Mammary epithelial cell (primary cell): ENCODE results near the gene OR6B3.

Experiments used
- CTCF ChIP-seq, 2 donors: IDR thresholded peaks in 1 of 2; conservative IDR thresholded peaks in 1 of 2; 2 replicates each; pipeline ENCODE4 v1.5.1; 2011 to 2012; ENCODE audit warnings: inconsistent platforms in 2 of 2, low read length in 2 of 2, mild to moderate bottlenecking in 2 of 2, control low read depth in 1 of 2, low read depth in 1 of 2; ENCODE audit not compliant: insufficient read depth in 1 of 2; ENCODE audit errors: extremely low read depth in 1 of 2
- EZH2 ChIP-seq: IDR thresholded peaks from 2 replicates; pipeline ENCODE4 v1.6.1; 2012; ENCODE audit warnings: low read length, inconsistent platforms, borderline replicate concordance

- TF ChIP-seq CTCF (conservative IDR thresholded peaks at IDR 0.05 in 1 of 2, IDR thresholded peaks at IDR 0.05 in 1 of 2; ENCODE audit: extremely low read depth in 1 of 2, insufficient read depth in 1 of 2, low read depth in 1 of 2, low read length in 2 of 2) (no peak), EZH2 (no peak)
Measured at GRCh38 chr2:240098349-240098748, 45.0 kb upstream of the OR6B3 start.
